Measurements from ENCODE around the gene ZNF346. TPM values are rescaled to one million over a fixed set of nuclear protein-coding genes. Genes with fewer than 3 reads are reported as not detected.

The ZNF346 gene
- total and polyA plus RNA-seq, 4 donors = 6.6 to 31.5 (median 9.6) TPM

- no peaks in the 10 kb centered on the region for H3K27me3 ChIP-seq (ENCODE audit: control insufficient read depth in 3 of 3, insufficient read depth in 3 of 3, low read length in 2 of 3)
- DNase-seq = no peak
Measured at GRCh38 chr5:177122566-177122965, 100.1 kb downstream of the ZNF346 start.

GRCh38 chr5:177123789-177124485 lies 101.4 kb downstream of the ZNF346 start:
- Histone ChIP-seq H3K36me3 (ENCODE audit: control insufficient read depth in 4 of 4, insufficient read depth in 4 of 4, low read length in 4 of 4) (no peaks in the 10 kb centered on the region), H3K9me3 (ENCODE audit: control insufficient read depth in 4 of 4, insufficient read depth in 3 of 4, low read length in 3 of 4) (no peaks in the 10 kb centered on the region), H3K4me3 (no peak overlapping the region), H3K27me3 (ENCODE audit: control insufficient read depth in 3 of 3, insufficient read depth in 3 of 3, low read length in 2 of 3) (no peaks in the 10 kb centered on the region), H3K4me1 (ENCODE audit: control insufficient read depth in 5 of 5, insufficient read depth in 5 of 5, low read length in 5 of 5) (no peaks in the 10 kb centered on the region), H3K9ac (ENCODE audit: insufficient read depth in 1 of 2, low read length in 2 of 2) (no peak overlapping the region), H3K27ac (ENCODE audit: low read depth in 1 of 2, low read length in 1 of 2) (no peak overlapping the region)
- ATAC-seq (ENCODE audit: insufficient read depth, low FRiP score) = no peak
- WGBS, 2 donors = 77 to 86% methylated on average over 15 of the region's 15 CpGs
- DNase-seq = no peak
- TF ChIP-seq CTCF (IDR thresholded peaks at IDR 0.05; ENCODE audit: control extremely low read depth, extremely low read depth) = no peak

More at GRCh38 chr5:177122566-177122965, 100.1 kb downstream of the ZNF346 start:
- H3K4me1 ChIP-seq (ENCODE audit: control insufficient read depth in 5 of 5, insufficient read depth in 5 of 5, low read length in 5 of 5) = no peaks in the 10 kb centered on the region
- H3K4me3 ChIP-seq = no peak overlapping the region
- no peak overlapping the region for H3K27ac ChIP-seq (ENCODE audit: low read depth in 1 of 2, low read length in 1 of 2)
- no peak for TF ChIP-seq CTCF (IDR thresholded peaks at IDR 0.05; ENCODE audit: control extremely low read depth, extremely low read depth)
- no peaks in the 10 kb centered on the region for H3K9me3 ChIP-seq (ENCODE audit: control insufficient read depth in 4 of 4, insufficient read depth in 3 of 4, low read length in 3 of 4)
- no peaks in the 10 kb centered on the region for H3K36me3 ChIP-seq (ENCODE audit: control insufficient read depth in 4 of 4, insufficient read depth in 4 of 4, low read length in 4 of 4)
- no peak for ATAC-seq (ENCODE audit: insufficient read depth, low FRiP score)
- WGBS, 2 donors = 96 to 98% methylated on average over 5 of the region's 5 CpGs
- H3K9ac ChIP-seq (ENCODE audit: insufficient read depth in 1 of 2, low read length in 2 of 2) = no peak overlapping the region

- DNase-seq = no peak
- ATAC-seq (ENCODE audit: insufficient read depth, low FRiP score) = no peak
- H3K27ac ChIP-seq (ENCODE audit: low read depth in 1 of 2, low read length in 1 of 2) = no peak overlapping the region
- WGBS, 2 donors = 83 to 84% methylated on average over 4 of the region's 4 CpGs
- no peaks in the 10 kb centered on the region for H3K36me3 ChIP-seq (ENCODE audit: control insufficient read depth in 4 of 4, insufficient read depth in 4 of 4, low read length in 4 of 4)
- no peaks in the 10 kb centered on the region for H3K27me3 ChIP-seq (ENCODE audit: control insufficient read depth in 3 of 3, insufficient read depth in 3 of 3, low read length in 2 of 3)
- TF ChIP-seq CTCF (IDR thresholded peaks at IDR 0.05; ENCODE audit: control extremely low read depth, extremely low read depth) = no peak
- no peak overlapping the region for H3K4me3 ChIP-seq
- no peaks in the 10 kb centered on the region for H3K4me1 ChIP-seq (ENCODE audit: control insufficient read depth in 5 of 5, insufficient read depth in 5 of 5, low read length in 5 of 5)
- H3K9me3 ChIP-seq (ENCODE audit: control insufficient read depth in 4 of 4, insufficient read depth in 3 of 4, low read length in 3 of 4) = no peaks in the 10 kb centered on the region
- H3K9ac ChIP-seq (ENCODE audit: insufficient read depth in 1 of 2, low read length in 2 of 2) = no peak overlapping the region
Measured at GRCh38 chr5:177124486-177124991, 102.0 kb downstream of the ZNF346 start.

Data from lung (tissue), 12 donors.